Ectodermal cell (in vitro differentiated cells): ENCODE measurements around the gene NRG3.

ENCODE experiments used
- H3K27ac ChIP-seq: 2 replicates; pipeline ENCODE4 v1.7.0; 2013; ENCODE audit warnings: mild to moderate bottlenecking, low read depth, low read length; ENCODE audit not compliant: insufficient read depth, poor library complexity, severe bottlenecking
- H3K27me3 ChIP-seq: 2 replicates; pipeline ENCODE4 v1.7.0; 2013; ENCODE audit warnings: mild to moderate bottlenecking, low read length; ENCODE audit not compliant: insufficient read depth, control insufficient read depth, poor library complexity, severe bottlenecking
- H3K36me3 ChIP-seq: one replicate; pipeline ENCODE4 v1.7.0; 2013; ENCODE audit warnings: low read length; ENCODE audit not compliant: control insufficient read depth, insufficient read depth
- H3K4me1 ChIP-seq: one replicate; pipeline ENCODE4 v1.7.0; 2013; ENCODE audit warnings: low read length; ENCODE audit not compliant: control insufficient read depth, insufficient read depth
- H3K4me3 ChIP-seq: 2 replicates; pipeline ENCODE4 v1.7.0; 2013; ENCODE audit warnings: low read depth, low read length, control low read depth; ENCODE audit not compliant: insufficient read depth
- H3K9me3 ChIP-seq: 2 replicates; pipeline ENCODE4 v1.7.0; 2013; ENCODE audit warnings: mild to moderate bottlenecking, low read length, moderate library complexity; ENCODE audit not compliant: control insufficient read depth
- WGBS, 2 experiments: methylation state at CpG; one replicate each; pipeline ENCODE4 v1.1.7; 2013; ENCODE audit warnings: missing lambda C conversion rate in 2 of 2; 5-methylcytosine and 5-hydroxymethylcytosine counted together

NRG3 gene

GRCh38 chr10:83017076-83017867 lies 1142.3 kb downstream of the NRG3 start:
- no peak overlapping the region for H3K27ac ChIP-seq
- no peak overlapping the region for H3K4me3 ChIP-seq
- WGBS, 2 experiments: 81 to 95% methylated on average over 1 to 2 of the region's 2 CpGs
- H3K27me3 ChIP-seq: no peaks in the 10 kb centered on the region
- H3K4me1 ChIP-seq: no peaks in the 10 kb centered on the region
- no peaks in the 10 kb centered on the region for H3K36me3 ChIP-seq
- no peaks in the 10 kb centered on the region for H3K9me3 ChIP-seq

- H3K27ac ChIP-seq: no peak overlapping the region
- H3K9me3 ChIP-seq: no peaks in the 10 kb centered on the region
- no peaks in the 10 kb centered on the region for H3K4me1 ChIP-seq
- no peaks in the 10 kb centered on the region for H3K27me3 ChIP-seq
- WGBS, 2 experiments: 67 to 89% methylated on average over 1 to 2 of the region's 2 CpGs
- no peak overlapping the region for H3K4me3 ChIP-seq
- H3K36me3 ChIP-seq: no peaks in the 10 kb centered on the region
Observed at GRCh38 chr10:83023662-83024061, 1148.7 kb downstream of the NRG3 start.
